NCI-H2081 treated with DMSO at 0.1 percent for 48 hours (cell line): ENCODE data around the gene SPEN.
"Not testable (repeated sequence)": the region's sequence is repeated elsewhere in the genome, so short reads cannot be mapped to it uniquely, and the experiment has no call there.

Experiments used
- DNase-seq: peaks from one replicate; lab custom pipeline; 2025; lab: John Stamatoyannopoulos, UW

The SPEN gene

GRCh38 chr1:15900662-15901279 is 53.3 kb downstream of the SPEN start:
- no peak for DNase-seq

GRCh38 chr1:15902882-15903281 is 55.4 kb downstream of the SPEN start:
- DNase-seq: no peak

DNA sequence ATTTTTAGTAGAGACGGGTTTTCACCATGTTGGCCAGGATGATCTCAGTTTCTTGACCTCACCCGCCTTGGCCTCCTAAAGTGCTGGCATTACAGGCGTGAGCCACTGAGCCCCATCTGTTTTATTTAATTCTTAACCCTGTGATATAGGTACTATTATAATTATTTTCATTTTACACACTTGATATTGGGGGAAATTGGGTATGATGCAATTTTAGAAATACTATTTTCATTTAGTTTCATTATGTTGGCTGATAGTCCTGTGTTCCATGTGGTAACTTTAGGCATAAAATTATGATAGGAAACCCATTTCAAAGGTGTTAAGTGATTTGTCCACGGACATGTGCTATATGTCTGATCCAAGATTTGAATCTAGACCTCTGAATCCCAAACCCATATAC is 61.1 kb downstream of the SPEN start:
- DNase-seq: no peak

DNA sequence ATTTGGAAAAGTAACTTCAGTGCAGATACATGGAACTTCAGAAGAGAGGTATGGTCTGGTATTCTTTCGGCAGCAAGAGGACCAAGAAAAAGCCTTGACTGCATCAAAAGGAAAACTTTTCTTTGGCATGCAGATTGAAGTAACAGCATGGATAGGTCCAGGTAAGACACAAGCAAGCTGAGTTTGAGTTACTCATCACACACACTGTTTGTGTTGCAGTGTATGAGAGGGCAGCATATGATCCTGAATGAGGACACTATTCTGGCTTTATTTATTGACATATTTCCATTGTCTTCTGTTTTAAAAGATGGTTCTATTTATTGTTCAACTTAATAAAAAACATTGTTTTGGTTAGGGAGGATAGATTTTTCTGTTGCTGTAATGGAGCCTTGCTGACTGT is 63.6 kb downstream of the SPEN start:
- no peak for DNase-seq

DNA sequence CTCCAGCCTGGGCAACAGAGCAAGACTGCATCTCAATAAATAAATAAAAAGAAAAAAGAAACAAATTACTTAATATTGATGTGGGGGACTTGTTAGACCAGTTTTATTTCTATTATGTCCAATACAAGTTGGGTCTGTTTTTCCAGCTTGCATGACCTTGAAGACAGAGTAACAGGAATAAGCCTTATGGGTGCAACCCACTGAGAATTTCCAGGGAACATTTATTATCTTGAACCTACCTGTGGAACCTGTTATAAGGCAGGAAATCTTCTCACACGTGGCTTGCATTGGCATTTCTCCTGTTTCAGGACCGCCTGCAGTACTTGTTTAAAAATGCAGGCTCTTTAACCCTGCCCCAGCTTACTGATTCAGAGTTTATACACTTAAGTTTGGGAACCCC is 64.4 kb downstream of the SPEN start:
- no peak for DNase-seq

- not testable (repeated sequence) for DNase-seq
Observed at GRCh38 chr1:15913607-15914006, 66.1 kb downstream of the SPEN start.

DNA sequence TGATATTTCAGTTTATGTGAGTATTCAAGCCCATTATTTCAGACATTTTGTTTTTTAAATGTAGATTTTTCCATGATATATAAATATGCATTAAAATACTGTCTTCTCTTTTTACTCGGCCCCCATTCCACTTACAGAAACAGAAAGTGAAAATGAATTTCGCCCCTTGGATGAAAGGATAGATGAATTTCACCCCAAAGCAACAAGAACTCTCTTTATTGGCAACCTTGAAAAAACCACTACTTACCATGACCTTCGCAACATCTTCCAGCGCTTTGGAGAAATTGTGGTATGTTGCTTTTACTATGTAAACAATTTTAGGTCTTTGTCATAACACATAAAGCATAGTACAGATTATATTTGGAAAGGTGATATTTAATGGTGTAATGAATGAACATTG is 68.5 kb downstream of the SPEN start:
- DNase-seq: no peak

DNA sequence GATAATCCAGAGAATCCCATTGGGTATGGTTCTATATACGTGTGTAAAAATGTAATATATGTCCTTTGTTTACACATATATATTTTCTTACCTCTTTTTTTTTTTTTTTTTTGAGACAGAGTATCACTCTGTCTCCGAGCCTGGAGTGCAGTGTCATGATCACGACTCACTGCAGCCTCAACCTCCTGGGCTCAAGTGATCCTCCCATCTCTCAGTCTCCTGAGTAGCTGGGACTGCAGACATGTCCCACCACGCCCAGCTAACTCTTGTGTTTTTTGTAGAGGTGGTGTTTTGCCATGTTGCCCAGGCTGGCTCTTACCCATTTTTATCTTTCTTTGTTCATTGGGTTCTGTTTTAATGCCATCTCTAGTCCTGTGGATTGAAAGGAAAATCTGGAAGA is 68.9 kb downstream of the SPEN start:
- no peak for DNase-seq

GRCh38 chr1:15916916-15917315 is 69.4 kb downstream of the SPEN start:
- no peak for DNase-seq

DNA sequence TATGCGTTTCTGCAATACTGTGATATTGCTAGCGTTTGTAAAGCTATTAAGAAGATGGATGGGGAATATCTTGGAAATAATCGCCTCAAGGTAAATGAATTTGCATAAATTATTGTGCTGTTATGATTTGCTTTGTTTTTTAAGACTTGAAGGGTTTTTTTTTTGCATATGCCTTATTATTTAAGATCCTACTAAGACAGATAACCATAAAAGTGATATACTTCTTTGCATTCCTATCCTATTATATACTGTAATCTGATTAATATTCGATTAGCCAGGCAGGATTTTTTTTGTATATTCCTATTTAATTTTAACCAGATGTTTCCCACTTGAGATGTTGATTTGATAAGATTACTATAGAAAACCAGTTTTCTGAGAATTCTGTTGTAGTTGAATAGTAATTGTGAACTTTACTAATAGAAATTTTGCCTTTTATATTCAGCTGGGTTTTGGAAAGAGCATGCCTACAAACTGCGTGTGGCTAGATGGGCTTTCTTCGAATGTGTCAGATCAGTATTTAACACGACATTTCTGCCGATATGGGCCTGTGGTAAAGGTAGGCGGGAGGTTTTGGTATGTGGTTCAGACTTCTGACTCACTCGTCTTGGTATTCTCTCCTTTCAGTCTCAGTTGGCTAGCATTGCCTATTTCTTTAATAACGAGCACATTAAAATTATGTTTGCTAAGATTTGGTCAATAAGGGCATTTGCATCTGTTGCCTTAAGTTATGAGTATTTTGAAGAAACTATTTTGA is 71.6 kb downstream of the SPEN start:
- no peak for DNase-seq

GRCh38 chr1:15923241-15923640 is 75.7 kb downstream of the SPEN start:
- no peak for DNase-seq

DNA sequence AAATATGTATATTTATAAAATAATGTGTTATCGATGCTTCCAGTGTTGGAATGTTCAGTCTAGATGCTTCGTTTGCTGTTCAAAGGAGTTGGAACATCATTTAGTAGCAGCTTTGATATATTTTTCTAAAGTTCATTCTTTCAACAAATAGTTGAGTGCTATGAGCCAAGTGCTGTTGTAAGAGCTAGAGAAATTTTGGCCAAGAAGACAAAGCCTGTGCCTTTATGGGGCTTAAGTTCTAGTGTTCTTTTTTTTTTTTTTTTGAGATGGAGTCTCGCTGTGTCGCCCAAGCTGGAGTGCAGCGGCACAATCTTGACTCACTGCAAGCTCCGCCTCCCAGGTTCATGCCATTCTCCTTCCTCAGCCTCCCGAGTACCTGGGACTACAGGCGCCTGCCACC is 78.9 kb downstream of the SPEN start:
- DNase-seq: not testable (repeated sequence)

DNA sequence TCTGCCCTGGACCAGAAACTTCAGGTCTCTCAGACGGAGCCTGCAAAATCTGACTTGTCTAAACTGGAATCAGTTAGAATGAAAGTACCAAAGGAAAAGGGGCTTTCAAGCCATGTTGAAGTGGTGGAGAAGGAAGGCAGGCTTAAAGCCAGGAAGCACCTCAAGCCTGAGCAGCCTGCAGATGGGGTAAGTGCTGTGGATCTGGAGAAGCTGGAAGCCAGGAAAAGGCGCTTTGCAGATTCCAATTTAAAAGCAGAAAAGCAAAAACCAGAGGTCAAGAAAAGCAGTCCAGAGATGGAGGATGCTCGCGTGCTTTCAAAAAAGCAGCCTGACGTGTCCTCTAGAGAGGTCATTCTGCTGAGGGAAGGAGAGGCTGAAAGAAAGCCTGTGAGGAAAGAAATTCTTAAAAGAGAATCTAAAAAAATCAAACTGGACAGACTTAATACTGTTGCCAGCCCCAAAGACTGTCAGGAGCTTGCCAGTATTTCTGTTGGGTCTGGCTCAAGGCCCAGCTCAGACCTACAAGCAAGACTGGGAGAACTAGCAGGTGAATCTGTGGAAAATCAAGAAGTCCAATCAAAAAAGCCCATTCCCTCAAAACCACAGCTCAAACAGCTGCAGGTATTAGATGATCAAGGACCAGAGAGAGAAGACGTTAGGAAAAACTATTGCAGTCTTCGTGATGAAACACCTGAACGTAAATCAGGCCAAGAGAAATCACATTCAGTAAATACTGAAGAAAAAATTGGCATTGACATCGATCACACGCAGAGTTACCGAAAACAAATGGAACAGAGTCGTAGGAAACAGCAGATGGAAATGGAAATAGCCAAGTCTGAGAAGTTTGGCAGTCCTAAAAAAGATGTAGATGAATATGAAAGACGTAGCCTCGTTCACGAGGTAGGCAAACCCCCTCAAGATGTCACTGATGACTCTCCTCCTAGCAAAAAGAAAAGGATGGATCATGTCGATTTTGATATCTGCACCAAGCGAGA is 81.8 kb downstream of the SPEN start:
- no peak for DNase-seq

DNA sequence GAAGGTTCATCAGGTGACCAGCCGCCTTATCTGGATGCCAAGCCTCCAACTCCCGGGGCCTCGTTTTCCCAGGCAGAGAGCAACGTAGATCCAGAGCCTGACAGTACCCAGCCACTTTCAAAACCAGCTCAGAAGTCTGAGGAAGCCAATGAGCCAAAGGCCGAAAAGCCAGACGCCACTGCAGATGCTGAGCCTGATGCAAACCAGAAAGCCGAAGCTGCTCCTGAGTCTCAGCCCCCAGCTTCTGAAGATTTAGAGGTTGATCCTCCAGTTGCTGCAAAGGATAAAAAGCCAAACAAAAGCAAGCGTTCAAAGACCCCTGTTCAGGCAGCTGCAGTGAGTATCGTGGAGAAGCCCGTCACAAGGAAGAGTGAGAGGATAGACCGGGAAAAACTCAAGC is 83.9 kb downstream of the SPEN start:
- no peak for DNase-seq

GRCh38 chr1:15931884-15932283 is 84.4 kb downstream of the SPEN start:
- DNase-seq: no peak

- no peak for DNase-seq
Observed at GRCh38 chr1:15932612-15933011, 85.1 kb downstream of the SPEN start.

- DNase-seq: no peak
Observed at GRCh38 chr1:15933684-15934083, 86.2 kb downstream of the SPEN start.

DNA sequence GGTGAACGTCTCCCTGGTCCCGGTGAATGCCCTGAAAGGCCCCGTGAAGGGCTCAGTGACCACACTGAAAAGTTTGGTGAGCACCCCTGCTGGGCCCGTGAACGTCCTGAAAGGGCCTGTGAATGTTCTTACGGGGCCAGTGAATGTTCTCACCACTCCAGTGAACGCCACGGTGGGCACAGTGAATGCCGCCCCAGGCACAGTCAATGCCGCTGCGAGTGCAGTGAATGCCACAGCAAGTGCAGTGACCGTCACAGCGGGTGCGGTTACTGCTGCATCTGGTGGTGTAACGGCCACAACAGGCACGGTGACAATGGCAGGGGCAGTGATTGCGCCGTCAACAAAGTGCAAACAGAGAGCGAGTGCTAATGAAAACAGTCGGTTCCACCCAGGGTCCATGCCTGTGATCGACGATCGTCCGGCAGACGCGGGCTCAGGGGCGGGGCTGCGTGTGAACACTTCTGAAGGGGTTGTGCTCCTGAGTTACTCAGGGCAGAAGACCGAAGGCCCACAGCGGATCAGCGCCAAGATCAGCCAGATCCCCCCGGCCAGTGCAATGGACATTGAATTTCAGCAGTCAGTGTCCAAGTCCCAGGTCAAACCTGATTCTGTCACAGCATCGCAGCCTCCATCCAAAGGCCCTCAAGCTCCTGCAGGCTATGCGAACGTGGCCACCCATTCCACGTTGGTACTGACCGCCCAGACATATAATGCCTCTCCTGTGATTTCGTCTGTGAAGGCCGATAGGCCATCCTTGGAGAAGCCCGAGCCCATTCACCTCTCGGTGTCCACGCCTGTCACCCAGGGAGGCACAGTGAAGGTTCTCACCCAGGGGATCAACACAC is 86.9 kb downstream of the SPEN start:
- no peak for DNase-seq

GRCh38 chr1:15935056-15935950 is 87.8 kb downstream of the SPEN start:
- no peak for DNase-seq

- no peak for DNase-seq
Observed at GRCh38 chr1:15936025-15936424, 88.5 kb downstream of the SPEN start.

- DNase-seq: no peak
Observed at GRCh38 chr1:15937146-15937545, 89.6 kb downstream of the SPEN start.
